HS-5 (cell line): ENCODE results near the gene KCNIP4.
"Not testable (repeated sequence)": the region's sequence is repeated elsewhere in the genome, so short reads cannot be mapped to it uniquely, and the experiment has no call there.

Source experiments
- DNase-seq: peaks from one replicate; pipeline ENCODE4 v3.0.0-alpha.2; 2012; ENCODE audit warnings: low read depth

The KCNIP4 gene

DNA sequence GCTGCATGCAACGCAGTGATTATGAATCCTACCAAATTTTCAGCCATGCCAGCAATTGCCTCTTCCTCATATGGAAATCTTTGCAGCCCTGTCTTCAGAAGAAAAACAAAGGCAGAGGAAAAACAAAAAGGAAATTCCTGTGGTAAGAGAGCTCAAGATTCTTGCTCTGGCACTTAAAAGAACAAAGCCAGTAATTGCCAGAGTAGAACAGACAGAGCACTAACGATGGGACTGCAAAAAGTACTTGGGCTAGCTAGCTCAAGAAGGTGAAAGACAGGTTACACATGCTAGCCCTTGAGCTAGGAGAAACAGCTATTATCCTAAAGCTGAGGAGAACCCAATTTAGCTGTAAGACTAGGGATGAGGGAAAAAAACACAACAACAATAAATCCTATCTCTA lies 582.3 kb downstream of the KCNIP4 start:
- no peak for DNase-seq

DNA sequence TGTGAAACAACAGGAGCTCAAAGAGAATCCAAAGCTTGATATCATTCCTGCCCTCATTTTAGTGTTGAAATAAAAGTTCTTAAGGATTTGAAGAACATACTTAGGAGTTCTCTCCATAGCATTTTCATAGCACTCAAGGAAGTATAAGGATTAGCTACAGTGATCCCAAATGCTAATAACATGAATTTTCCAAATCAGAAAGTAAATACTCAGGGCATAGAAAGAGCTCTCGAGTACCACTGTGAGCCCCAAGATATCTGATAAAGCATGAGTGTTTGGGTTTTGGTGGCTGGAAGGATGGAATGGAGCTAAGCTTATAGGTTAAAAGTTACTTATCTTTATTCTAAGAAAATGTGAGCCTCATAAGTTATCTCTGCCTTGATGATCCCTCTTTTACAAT lies 584.9 kb downstream of the KCNIP4 start:
- no peak for DNase-seq

DNA sequence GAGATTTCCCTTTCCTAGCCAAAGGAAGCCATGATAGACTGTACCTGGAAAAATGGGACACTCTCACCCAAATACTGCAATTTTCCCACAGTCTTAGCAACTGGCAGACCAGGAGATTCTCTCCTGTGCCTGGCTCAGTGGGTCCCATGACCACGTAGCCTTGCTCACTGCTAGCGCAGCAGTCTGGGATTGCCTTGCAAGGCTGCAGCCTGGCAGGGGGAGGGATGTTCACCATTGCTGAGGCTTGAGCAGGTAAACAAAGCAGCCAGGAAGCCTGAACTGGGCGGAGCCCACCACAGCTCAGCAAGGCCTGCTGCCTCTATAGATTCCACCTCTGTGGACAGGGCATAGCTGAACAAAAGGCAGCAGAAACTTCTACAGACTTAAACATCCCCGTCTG lies 596.2 kb downstream of the KCNIP4 start:
- DNase-seq, result not testable (repeated sequence)

DNA sequence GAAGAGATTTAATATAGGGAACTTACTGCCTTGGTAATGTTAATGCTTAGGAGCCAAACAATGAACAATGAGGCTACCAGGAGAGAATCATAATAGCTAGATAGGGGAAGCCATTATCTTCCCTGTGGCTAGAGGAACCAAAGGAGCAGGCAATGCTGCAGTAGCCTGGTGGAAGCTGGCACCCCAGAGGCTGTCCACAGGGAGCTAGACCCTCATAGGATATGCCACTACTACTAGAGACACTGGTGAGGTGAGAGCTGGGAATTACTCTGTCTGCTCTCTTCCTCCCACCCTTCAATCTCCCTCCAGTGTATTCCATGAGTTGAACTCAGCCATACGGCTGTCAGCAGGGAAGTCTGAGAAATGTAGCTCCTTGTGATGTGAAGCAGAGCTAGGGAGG lies 601.4 kb downstream of the KCNIP4 start:
- no peak for DNase-seq

DNA sequence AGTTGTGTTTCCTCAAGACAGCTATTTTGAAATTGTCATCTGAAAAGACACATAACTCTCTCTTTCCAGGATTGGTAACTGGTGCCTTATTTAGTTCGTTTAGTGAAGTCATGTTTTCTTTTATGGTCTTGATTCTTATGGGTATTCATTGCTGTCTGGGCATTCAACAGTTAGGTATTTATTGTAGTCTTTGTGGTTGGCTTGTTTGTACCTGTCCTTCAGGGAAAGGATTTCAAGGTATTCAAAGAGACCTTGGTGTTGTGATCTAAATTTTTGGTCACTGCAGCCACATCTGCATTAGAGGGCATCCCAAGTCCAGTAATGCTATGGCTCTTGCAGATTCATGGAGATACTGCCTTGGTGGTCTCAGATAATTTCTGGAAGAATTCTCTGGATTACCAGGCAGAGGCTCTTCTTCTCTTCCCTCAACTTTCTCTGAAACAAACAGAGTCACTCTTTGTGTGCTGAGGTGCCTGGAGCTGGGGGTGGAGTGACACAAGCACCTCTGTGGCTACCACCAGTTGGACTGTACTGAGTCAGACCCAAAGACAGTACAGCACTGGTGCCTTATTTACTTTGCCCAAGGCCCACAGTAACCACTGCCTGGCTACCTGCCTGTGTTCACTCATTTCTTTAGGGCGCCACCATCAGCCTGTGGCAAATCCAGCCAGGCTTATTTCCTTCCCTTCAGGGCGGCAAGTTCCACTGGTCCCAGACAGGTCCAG lies 620.4 kb downstream of the KCNIP4 start:
- DNase-seq, result no peak

DNA sequence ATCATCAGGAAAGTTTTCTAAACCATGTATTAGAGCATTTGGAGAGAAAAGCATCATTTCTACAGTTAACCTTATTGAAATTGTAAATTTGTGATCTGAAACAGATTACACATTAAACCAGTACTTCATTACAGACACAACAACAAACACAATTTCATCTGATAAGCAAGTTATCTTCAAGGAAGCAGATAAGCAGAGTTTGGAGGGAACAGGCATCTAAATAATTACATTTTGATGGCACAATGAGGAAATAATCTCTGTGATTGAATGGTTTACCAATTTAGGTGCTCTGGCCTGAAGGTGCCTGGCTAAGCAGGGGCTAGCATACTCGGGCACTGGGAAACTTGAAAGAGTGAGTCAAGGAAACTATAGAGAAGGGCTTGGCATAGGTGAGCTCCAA lies 628.5 kb downstream of the KCNIP4 start:
- no peak for DNase-seq

DNA sequence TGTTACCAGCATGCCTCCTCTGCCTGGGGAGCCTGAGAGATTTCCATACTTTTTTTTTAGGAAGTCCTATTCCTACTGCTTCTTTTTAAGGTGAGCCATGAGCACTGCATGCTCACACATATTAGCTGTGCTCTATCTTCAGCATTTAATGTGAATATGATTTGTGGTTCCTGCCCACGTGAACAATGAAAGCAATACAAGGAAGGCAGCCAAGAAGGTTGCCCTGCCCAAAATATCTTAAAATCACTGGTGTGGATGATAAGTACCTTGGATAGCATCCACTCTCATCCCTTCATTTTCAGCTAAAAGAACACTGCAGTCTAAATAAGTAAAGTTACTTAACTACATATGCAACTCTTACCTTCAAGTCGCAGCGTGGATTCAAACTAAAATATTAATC lies 640.9 kb downstream of the KCNIP4 start:
- DNase-seq, result no peak

DNA sequence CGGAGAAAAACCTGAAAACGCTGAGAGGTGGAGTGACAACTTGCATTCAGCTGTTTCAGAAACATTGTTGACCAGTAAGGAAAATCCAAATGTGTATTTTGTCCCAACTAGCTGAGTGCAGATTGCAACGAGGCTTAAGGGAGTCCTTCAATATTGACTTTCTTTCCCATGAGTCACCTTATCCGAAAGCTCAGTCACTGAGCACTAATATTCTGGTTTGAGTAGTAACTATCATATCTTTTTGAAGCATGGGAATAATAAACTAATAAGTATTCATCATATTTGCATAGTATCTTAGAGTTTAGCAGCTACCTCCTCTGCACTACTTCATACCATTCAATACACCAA lies 644.1 kb downstream of the KCNIP4 start:
- DNase-seq, result no peak

DNA sequence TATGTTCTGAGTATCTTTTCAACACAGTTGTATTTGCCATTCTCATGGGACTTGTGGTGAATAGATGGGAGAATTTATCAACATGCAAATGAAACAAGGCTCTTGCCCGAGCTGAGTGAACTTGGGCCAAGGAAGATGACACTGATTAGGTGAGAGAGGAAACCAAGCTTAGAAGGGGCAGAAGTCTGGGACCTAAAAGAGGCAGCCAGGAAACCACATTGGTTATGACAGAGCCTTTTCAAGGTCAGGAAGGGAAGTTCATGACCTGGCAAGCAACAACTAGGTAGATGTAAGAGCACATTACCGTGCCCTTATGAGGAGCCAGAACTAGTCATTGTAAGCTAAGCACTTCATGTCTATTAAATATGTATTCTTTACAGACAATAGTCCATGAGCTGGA lies 658.0 kb downstream of the KCNIP4 start:
- DNase-seq, result no peak

DNA sequence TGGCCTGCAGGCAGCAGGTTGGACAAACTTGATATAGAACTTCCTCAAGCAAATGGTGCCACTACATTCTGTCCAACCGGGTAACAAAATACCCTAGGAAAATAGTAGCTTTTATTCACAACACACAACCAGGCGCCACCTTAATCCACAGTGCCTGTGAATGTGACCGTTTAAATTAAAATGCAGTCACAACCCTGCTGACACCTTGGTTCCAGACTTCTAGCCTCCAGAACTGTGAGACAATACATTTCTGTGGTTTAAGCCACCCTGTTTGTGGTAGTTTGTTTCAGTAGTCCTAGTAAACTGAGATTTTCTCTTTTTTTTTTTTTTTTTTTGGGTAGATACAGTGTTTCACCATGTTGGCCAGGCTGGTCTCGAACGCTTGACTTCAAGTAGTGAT lies 672.5 kb downstream of the KCNIP4 start:
- DNase-seq, result no peak

DNA sequence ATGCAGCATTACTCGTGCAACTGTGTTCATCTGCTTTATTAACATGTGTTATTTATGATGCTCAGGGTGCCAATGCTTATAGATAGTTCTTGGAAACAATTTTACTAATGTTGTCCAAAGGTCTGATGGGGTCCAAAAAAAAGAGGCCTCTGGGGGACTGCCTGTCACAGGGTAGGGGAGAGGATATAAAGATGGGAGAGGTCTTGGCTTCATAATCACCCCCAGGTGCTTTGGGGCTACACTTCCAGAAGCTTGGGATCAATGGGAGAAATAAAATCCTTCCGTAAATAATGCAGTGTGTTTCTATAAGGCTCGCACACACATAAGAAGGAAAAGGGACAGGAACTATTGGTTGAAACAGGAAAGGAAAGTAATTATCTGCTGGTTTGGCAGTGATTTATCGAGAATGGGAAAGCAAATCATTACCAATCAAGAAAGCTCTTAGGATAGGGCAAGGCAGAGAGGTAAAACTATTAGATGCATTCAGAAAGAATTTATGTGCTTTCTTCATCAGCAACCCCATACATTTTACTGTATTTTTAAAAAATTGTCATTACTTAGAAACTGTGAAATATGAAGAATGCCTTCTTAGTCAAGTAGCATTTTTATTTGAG lies 677.0 kb downstream of the KCNIP4 start:
- DNase-seq, result no peak

DNA sequence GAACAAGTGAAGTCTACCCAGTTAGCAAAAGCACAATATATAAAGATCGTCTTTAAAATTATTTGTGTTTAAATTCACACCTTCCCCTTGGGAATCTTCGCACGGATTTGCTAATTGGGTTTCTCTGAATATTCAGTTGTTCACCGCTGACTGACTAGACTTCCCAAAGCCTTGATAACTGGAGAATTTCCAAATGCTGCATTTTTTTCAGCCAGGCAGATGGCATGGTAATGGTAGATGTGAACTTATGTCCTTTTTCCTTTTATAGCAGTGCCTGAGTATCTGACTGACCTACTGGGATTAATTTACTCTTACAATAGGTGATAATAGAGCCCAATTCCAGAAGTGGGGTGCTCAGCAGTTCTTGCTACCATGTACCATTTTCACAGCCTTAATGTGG lies 700.2 kb downstream of the KCNIP4 start:
- DNase-seq, result no peak

DNA sequence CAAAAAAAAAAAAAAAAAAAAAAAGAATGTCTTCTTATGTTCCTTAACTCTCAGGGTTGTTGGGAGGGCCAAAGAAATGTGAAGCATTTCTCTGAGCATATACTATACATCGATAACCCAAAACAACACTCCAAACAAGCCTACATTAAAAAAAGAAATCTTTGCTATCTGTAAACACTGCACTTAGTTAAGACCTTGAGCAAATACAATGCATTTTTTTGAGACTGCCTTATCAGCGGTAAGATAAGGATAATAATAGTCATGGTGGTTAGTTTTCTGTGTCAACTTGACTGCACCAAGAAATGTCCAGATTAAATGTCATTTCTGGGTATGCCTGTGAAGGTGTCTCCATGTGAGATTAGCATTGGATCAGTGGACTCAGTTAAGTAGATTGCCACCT lies 706.4 kb downstream of the KCNIP4 start:
- DNase-seq, result no peak

DNA sequence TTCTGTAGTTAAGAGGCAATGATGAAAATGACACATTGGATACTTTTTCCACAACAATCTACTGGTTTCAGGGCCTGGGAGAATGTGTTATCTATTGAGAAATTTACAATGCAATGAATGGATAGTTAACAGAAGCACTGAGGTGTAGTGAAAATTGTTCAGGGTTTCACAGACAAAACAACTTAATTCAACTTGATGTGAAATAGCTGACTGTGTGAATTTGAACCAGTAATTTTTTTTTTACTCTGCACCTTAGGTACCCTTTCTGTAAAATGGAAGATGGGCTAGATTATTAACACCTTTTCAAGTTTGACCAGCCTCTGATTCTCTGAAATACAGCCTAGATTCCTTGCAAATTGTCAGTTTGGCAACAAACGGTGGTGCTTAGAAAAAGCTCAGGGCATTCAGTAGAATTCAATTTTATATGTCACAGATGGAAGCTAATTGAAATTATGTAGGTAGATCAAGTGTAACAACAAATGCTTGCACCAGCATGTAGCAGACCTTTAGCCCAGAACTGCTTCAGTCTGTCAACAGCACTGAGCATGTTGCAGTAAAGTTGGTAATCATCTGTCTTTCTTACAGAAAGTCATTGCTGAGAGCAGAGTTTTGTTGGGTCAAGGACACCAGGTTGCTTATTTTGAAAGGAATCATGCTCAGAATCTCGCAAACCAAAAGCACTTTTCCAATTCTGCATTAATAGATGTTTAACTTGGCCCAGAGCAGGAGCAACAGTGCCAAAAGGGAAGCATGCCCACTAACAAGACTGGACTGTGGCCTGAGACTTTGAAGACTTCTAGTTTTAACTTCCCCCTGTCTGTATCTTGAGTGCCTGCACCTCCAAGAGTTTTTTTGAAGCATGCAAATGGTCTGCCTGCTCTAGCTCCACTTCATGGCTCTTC lies 721.7 kb downstream of the KCNIP4 start:
- no peak for DNase-seq

DNA sequence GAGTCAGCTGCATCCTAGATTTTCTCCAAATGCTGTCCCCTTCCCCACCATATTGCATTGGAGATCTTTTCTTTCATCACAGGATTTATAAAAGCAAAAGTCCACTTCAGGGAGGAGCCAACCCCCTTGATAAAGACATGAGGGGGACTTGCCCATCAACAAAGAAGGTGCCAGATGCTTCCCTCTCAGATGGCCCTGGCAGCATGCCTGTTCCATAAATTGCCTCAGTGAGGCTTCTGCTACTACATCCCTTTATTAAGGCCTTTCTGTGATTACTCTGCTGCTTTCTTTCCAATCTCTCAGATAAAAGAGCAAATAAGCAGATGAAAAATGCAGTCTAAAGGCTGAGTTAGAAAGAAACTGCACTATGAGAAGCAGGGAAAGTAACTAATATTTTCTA lies 736.7 kb downstream of the KCNIP4 start:
- DNase-seq, result no peak

DNA sequence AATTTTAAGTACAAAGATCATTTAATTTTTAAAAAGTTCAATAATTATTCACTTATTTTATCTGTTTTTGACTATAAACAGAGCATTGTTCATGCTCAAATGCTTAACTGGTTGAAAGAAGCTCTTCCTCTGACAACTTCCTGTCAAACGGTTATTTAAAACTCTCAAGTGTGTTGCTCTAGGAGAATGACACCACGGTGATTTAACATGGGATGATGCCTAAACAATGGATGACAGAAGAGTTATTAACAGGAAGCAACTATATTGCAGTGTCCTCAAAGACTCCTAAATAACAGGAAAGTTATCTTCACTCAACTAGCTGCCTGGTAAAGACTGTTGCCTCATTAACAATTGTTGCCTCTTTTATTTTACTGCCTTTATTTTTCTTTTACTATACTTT lies 738.7 kb downstream of the KCNIP4 start:
- no peak for DNase-seq

DNA sequence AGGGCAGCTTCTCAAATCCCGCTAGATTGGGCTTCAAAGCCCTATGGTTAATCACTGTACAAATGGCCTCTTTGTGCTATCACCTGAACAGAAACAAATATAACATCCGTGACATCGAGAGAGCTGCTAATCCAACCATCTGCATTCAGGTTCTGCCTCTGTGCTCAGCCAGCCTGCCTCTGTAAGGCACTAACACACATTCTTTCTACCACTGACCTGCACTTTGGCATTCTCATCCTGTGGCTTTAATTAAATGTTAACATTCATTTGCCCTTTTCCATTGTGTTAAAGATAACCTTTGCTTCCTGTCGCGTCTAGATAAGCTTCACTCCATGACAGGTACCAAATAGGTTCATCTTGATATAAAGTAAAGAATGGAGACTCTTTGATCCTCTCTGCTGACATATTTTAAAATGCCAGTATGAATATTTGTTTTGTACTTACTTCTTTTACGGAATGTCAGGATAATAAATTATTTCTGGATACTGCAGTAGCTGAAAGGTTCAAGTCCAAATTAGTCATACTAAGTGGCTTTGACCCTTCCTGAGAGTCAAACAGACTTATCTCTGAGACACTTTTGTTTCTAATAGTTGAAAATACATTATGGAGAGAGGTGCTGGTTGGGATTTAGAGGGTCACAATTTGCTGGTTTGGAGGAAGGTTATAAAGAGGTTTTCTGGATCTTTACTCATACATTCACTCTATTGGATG lies 742.6 kb downstream of the KCNIP4 start:
- DNase-seq, result no peak

DNA sequence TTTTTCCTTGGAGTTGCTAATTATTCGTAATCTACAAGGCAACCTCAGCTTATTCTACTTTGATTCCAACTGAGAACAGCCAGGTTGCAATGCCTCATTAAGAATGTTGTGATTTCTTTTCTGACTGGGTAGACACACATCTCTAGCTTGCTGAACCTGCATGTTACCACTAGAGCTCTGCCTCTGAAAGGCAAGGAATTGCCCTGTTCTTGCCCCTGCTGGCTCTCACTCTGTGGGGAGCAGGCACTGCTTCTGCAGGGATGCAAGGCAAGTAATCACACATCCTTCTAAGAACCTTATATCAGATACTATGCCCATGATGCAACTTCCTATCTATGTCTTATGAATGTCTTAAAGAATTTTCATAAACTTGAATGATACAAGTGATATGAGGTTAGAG lies 745.2 kb downstream of the KCNIP4 start:
- no peak for DNase-seq

DNA sequence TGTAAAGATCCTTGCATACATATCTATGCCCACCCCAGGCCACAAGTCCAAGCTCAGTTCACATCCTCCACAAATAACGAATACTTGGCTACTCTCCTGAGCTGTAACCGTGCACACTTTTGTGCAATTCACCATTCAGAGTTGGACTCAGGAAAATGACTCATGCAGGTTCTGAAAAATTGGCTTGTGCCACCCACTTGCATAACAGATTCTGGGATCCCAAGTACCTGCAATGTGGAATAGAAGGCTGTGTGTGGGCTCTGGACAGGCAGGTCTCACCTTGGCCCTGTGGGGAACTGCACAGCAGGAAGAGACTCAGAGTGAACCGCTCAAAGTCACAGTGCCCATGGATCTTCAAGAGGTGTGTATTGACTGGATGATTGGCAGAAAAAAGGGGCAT lies 745.6 kb downstream of the KCNIP4 start:
- DNase-seq, result no peak

DNA sequence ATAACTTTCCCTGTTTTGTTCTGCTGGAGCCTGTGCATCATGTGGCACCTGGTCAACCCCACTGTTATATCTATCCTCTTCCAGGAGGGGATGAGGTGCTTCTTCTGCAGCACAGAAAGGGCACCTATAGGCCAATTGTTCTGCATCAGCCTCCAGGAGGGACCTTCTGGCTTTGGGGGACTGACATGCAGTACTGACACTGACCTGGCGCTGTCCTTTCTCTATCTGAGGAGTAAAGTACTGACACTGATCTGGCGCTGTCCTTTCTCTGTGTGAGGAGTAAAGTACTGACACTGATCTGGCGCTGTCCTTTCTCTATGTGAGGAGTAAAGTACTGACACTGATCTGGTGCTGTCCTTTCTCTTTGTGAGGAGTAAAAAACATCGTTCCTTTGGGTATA lies 749.9 kb downstream of the KCNIP4 start:
- DNase-seq, result no peak

DNA sequence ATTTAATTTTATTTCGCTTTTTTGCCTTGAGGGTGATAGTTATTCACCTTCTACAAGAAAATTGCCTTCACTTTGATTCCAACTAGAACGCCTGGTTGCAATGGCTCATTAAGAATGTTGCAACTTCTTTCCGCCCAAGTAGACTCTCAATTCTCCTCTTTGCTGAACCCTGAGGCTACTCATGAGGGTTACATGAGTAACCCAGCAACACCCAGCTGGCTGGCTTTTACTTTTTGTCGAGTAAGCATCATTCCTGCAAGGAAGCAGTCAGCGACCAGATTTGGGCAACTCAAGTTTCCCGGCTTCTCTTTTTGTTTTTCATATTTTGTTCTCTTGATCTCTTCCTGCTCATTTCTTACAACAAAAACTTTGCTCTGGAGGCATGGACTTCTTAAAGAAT lies 752.9 kb downstream of the KCNIP4 start:
- DNase-seq, result no peak

DNA sequence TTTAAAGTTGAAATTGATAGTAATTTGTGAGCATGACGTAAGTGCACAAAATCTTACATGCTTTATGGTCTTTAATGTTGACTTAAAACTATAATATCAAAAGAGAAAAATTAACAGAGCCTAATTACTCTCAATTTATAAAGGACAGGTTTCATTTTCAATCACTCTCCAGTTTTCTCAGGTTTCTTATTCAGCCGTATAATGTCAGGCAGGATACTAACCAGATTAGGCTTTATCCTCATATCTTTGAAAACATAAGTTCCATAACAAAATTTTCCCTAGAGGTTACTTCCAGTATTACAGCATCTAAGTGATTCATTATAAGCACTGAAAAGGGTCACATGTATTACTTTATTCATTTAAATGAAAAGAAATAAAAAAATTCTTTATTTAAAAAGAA lies 756.2 kb downstream of the KCNIP4 start:
- DNase-seq, result no peak

DNA sequence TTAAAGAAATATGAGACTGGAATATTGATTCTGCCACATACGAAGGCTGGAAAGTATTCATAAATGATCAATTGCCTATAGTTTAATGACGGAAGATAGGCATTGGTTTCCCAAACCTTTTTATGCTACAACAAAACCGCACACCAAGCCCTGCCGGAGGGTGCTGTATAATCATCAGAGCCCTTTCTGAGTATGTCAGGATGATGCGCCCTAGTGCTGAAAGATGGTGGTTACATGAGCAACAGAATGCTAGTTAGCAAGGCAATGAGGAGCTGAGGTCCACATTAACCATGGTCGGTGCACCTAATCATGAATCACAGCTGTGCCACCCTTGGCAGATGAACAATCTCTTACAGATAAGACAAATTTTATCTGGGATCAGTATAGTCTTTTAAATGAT lies 757.3 kb downstream of the KCNIP4 start:
- DNase-seq, result no peak
